H1 (cell line): ENCODE results near the gene SLC47A2. TPM values are rescaled to one million over a fixed set of nuclear protein-coding genes. Genes with fewer than 3 reads are reported as not detected.

Source experiments
- ATF2 ChIP-seq: IDR thresholded peaks from 2 replicates; pipeline ENCODE4 v1.6.1; 2012; ENCODE audit warnings: low read length, inconsistent platforms
- BACH1 ChIP-seq: IDR thresholded peaks from 2 replicates; pipeline ENCODE4 v1.6.1; 2012; ENCODE audit warnings: low read length, improper control_type of control experiment
- CHD7 ChIP-seq: fragments of 300-600 bp; sonication (generic); IDR thresholded peaks from 2 replicates; pipeline ENCODE4 v1.7.1; 2012; ENCODE audit warnings: low read length, moderate library complexity, mild to moderate bottlenecking, inconsistent platforms; ENCODE audit not compliant: insufficient replicate concordance
- TEAD4 ChIP-seq: IDR thresholded peaks from 2 replicates; pipeline ENCODE4 v1.6.1; 2012; ENCODE audit warnings: low read depth, low read length, inconsistent platforms, mixed read lengths
- polyA plus RNA-seq, 7 experiments: library from polyadenylated mRNA; depleted of rRNA in 3 of 7; stranded (reverse) in 5 of 7; unstranded in 2 of 7; fragments of >200 nt in 5 of 7; fragments of 200-250 nt in 2 of 7; gene quantifications; 1 replicate in 5 of 7; 2 replicates in 1 of 7; 4 replicates in 1 of 7; pipeline versions ENCODE4 v1.2.1 to v1.2.3, GENCODE V29; 2011 to 2013; ENCODE audit warnings: missing spikeins in 2 of 7, mixed read lengths in 2 of 7
- total RNA-seq: library from RNA; stranded (reverse); fragmentation: NEBNext Ultra II Directional; extraction: Animal tissue kit (Norgen Biotek cat#: 25700); gene quantifications from 2 replicates; pipeline ENCODE4 v1.2.1, GENCODE V29; 2021

SLC47A2 gene
- total and polyA plus RNA-seq, 2 of the 8 experiments (the other 6 are each of a cell fraction or from before 2014, with no cell fraction given), result not detected

GRCh38 chr17:19650826-19651225, 65.6 kb downstream of the SLC47A2 start (continued):
- TF ChIP-seq CHD7, result no peak
- TF ChIP-seq BACH1, result no peak
- TF ChIP-seq TEAD4, result no peak
- no peak for TF ChIP-seq ATF2
